Activated CD4-positive, alpha-beta T cell treated with anti-CD3 and anti-CD28 coated beads, Interleukin-10, Interleukin-2, amounts not matched to agents 100 ng/mL and 50 ng/mL, durations not matched to agents 16 hours and 8 hours (primary cell): ENCODE data around the gene PANK4.

Experiments used
- DNase-seq: peaks from one replicate; pipeline ENCODE4 v3.0.0-alpha.2; 2020

PANK4 gene

GRCh38 chr1:2528016-2528415, 1.6 kb upstream of the PANK4 start:
- no peak for DNase-seq

- no peak for DNase-seq
Observed at GRCh38 chr1:2527556-2527860, 1.1 kb upstream of the PANK4 start.

GRCh38 chr1:2526824-2527555, 594 bp upstream of the PANK4 start:
- peak; percentile 80 for DNase-seq

- DNase-seq, result no peak
Observed at GRCh38 chr1:2525572-2525919, 850 bp downstream of the PANK4 start.

- peak; percentile 61 for DNase-seq
Observed at GRCh38 chr1:2523891-2524609, 2.3 kb downstream of the PANK4 start.

GRCh38 chr1:2523191-2523890, 3.1 kb downstream of the PANK4 start:
- DNase-seq, result peak; percentile 51

GRCh38 chr1:2522230-2522629, 4.2 kb downstream of the PANK4 start:
- DNase-seq, result no peak

- no peak for DNase-seq
Observed at GRCh38 chr1:2520806-2521205, 5.6 kb downstream of the PANK4 start.

- no peak for DNase-seq
Observed at GRCh38 chr1:2520206-2520605, 6.2 kb downstream of the PANK4 start.

GRCh38 chr1:2519729-2520128, 6.7 kb downstream of the PANK4 start:
- DNase-seq, result no peak

GRCh38 chr1:2519029-2519685, 7.2 kb downstream of the PANK4 start:
- no peak for DNase-seq

- no peak for DNase-seq
Observed at GRCh38 chr1:2518528-2518927, 7.9 kb downstream of the PANK4 start.

GRCh38 chr1:2517966-2518365, 8.4 kb downstream of the PANK4 start:
- no peak for DNase-seq

- DNase-seq, result no peak
Observed at GRCh38 chr1:2516946-2517345, 9.4 kb downstream of the PANK4 start.

- no peak for DNase-seq
Observed at GRCh38 chr1:2516124-2516523, 10.3 kb downstream of the PANK4 start.

GRCh38 chr1:2515763-2516080, 10.7 kb downstream of the PANK4 start:
- no peak for DNase-seq

GRCh38 chr1:2514863-2515762, 11.3 kb downstream of the PANK4 start:
- no peak for DNase-seq

GRCh38 chr1:2513939-2514652, 12.3 kb downstream of the PANK4 start:
- DNase-seq, result no peak

GRCh38 chr1:2512862-2513421, 13.5 kb downstream of the PANK4 start:
- DNase-seq, result no peak

- DNase-seq, result no peak
Observed at GRCh38 chr1:2510366-2511155, 15.8 kb downstream of the PANK4 start.

GRCh38 chr1:2509589-2509988, 16.8 kb downstream of the PANK4 start:
- no peak for DNase-seq
